ENCODE results near the gene KCNQ1. TPM values are rescaled to one million over a fixed set of nuclear protein-coding genes. Genes with fewer than 3 reads are reported as not detected.

The KCNQ1 gene
- total and polyA plus RNA-seq, 8 donors = 14.0 to 61.1 (median 46.7) TPM

- TF ChIP-seq CTCF (IDR thresholded peaks at IDR 0.05) = no peak
- no peak overlapping the region for H3K27ac ChIP-seq
- 87 to 89% methylated on average over 16 of the region's 16 CpGs for WGBS, 2 donors
- no peaks in the 10 kb centered on the region for H3K4me1 ChIP-seq
- intact Hi-C loops (cut with DNase I) = no loop called here
- H3K36me3 ChIP-seq = no peaks in the 10 kb centered on the region
- H3K4me3 ChIP-seq = no peak overlapping the region
- no peaks in the 10 kb centered on the region for H3K9me3 ChIP-seq
- FAIRE-seq = no peak
- peak in 3 of 6 donors; percentile 8 to 63 (median 43) for DNase-seq
- H3K27me3 ChIP-seq = no peaks in the 10 kb centered on the region
- no peak for ATAC-seq
Observed at GRCh38 chr11:2540223-2540991, 95.6 kb downstream of the KCNQ1 start.

- Histone ChIP-seq H3K4me3 (no peak overlapping the region), H3K27me3 (no peaks in the 10 kb centered on the region), H3K9me3 (no peaks in the 10 kb centered on the region), H3K36me3 (no peaks in the 10 kb centered on the region), H3K4me1 (no peaks in the 10 kb centered on the region), H3K27ac (no peak overlapping the region)
- DNase-seq = peak in 3 of 6 donors; percentile 7 to 23 (median 15)
- no peak for ATAC-seq
- intact Hi-C loops (cut with DNase I) = no loop called here
- TF ChIP-seq CTCF (IDR thresholded peaks at IDR 0.05) = no peak
- 90 to 92% methylated on average over 27 of the region's 27 CpGs for WGBS, 2 donors
- FAIRE-seq = no peak
Observed at GRCh38 chr11:2540992-2541680, 96.3 kb downstream of the KCNQ1 start.

GRCh38 chr11:2541881-2542361 lies 97.1 kb downstream of the KCNQ1 start:
- Histone ChIP-seq H3K27me3 (no peaks in the 10 kb centered on the region), H3K4me3 (no peak overlapping the region), H3K4me1 (no peaks in the 10 kb centered on the region), H3K36me3 (no peaks in the 10 kb centered on the region), H3K27ac (no peak overlapping the region), H3K9me3 (no peaks in the 10 kb centered on the region)
- ATAC-seq (no peak), FAIRE-seq (no peak), DNase-seq (peak in 3 of 6 donors; percentile 3 to 58 (median 40))
- WGBS, 2 donors = 87% methylated on average over 14 of the region's 14 CpGs
- intact Hi-C loops (cut with DNase I) = no loop called here
- TF ChIP-seq CTCF (IDR thresholded peaks at IDR 0.05) = no peak

GRCh38 chr11:2542406-2542805 lies 97.6 kb downstream of the KCNQ1 start:
- no peak for ATAC-seq
- TF ChIP-seq CTCF (IDR thresholded peaks at IDR 0.05) = no peak
- intact Hi-C loops (cut with DNase I) = no loop called here

More at GRCh38 chr11:2542406-2542805, 97.6 kb downstream of the KCNQ1 start:
- H3K27ac ChIP-seq = no peak overlapping the region
- WGBS, 2 donors = 95 to 96% methylated on average over 10 of the region's 10 CpGs
- no peaks in the 10 kb centered on the region for H3K36me3 ChIP-seq
- H3K9me3 ChIP-seq = no peaks in the 10 kb centered on the region
- DNase-seq (peak in 3 of 6 donors; percentile 10 to 18 (median 12)), FAIRE-seq (no peak)
- no peaks in the 10 kb centered on the region for H3K4me1 ChIP-seq
- no peak overlapping the region for H3K4me3 ChIP-seq
- no peaks in the 10 kb centered on the region for H3K27me3 ChIP-seq
